Neural progenitor cell (in vitro differentiated cells): ENCODE results near the gene ST6GAL1.

Experiments
- EZH2 ChIP-seq: fragments of 200-600 bp; sonication (generic); IDR thresholded peaks from 2 replicates; pipeline ENCODE4 v1.6.1; 2017; ENCODE audit warnings: antibody characterized with exemption, mild to moderate bottlenecking, moderate library complexity
- EZH2phosphoT487 ChIP-seq: fragments of 200-600 bp; sonication (generic); IDR thresholded peaks from 2 replicates; pipeline ENCODE4 v1.6.1; 2017; ENCODE audit warnings: antibody characterized with exemption
- TF ChIP-seq, protein P1 (sequence below): fragments of 200-600 bp; sonication (generic); IDR thresholded peaks from 2 replicates; pipeline ENCODE4 v1.5.1; 2017; ENCODE audit warnings: antibody characterized with exemption, mild to moderate bottlenecking

DNA sequence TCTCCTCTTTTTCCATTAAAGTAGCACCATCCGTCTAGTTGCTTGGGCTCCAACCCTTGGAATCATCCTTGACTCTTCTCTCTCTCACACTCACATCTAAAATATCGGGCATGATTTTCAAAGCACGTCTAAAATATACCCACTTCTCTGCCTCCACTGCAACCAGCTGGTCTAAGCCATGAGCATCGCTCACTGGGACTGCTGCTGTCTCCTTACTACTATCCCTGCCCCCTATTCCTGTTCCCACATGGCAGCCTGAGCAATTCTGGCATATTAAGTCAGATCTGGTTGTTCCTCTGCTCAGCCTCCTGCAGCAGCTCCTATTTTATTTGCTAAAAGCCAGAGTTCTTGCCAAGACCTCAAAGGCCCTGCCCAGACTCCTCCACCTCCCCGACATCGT is 53.7 kb downstream of the ST6GAL1 start:
- TF ChIP-seq EZH2 (no peak), EZH2phosphoT487 (no peak)
- TF ChIP-seq, protein P1, sequence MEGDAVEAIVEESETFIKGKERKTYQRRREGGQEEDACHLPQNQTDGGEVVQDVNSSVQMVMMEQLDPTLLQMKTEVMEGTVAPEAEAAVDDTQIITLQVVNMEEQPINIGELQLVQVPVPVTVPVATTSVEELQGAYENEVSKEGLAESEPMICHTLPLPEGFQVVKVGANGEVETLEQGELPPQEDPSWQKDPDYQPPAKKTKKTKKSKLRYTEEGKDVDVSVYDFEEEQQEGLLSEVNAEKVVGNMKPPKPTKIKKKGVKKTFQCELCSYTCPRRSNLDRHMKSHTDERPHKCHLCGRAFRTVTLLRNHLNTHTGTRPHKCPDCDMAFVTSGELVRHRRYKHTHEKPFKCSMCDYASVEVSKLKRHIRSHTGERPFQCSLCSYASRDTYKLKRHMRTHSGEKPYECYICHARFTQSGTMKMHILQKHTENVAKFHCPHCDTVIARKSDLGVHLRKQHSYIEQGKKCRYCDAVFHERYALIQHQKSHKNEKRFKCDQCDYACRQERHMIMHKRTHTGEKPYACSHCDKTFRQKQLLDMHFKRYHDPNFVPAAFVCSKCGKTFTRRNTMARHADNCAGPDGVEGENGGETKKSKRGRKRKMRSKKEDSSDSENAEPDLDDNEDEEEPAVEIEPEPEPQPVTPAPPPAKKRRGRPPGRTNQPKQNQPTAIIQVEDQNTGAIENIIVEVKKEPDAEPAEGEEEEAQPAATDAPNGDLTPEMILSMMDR = no peak
